HL-60 (cell line): ENCODE results near the gene ZNF649.

Source experiments
- DNase-seq, 2 experiments: peaks; one replicate each; pipeline ENCODE4 v3.0.0-alpha.2; 2010 to 2020; ENCODE audit warnings: low read depth in 1 of 2, low spot score in 1 of 2
- H3K27ac ChIP-seq: fragments of 250-450 bp; sonication (Bioruptor Pico); replicated peaks from 2 replicates; pipeline ENCODE4 v1.5.1; 2020; ENCODE audit warnings: mild to moderate bottlenecking, moderate library complexity
- H3K27me3 ChIP-seq: fragments of 250-450 bp; sonication (Bioruptor Pico); 2 replicates; pipeline ENCODE4 v1.5.1; 2021; ENCODE audit warnings: mild to moderate bottlenecking, moderate library complexity; ENCODE audit not compliant: insufficient read depth, poor library complexity, severe bottlenecking
- H3K4me3 ChIP-seq: replicated peaks from 2 replicates; pipeline ENCODE4 v1.5.1; 2011; ENCODE audit warnings: mild to moderate bottlenecking, control low read depth, low read length; ENCODE audit not compliant: insufficient read depth
- CTCF ChIP-seq: IDR thresholded peaks from one replicate; pipeline ENCODE4 v1.5.1; 2011; ENCODE audit warnings: low read length, control low read depth, inconsistent platforms; ENCODE audit not compliant: insufficient read depth
- GABPA ChIP-seq: IDR thresholded peaks from 2 replicates; pipeline ENCODE4 v1.6.1; 2012; ENCODE audit warnings: low read depth
- POLR2AphosphoS5 ChIP-seq: IDR thresholded peaks from 2 replicates; pipeline ENCODE4 v1.6.1; 2012; ENCODE audit warnings: low read depth
- REST ChIP-seq: IDR thresholded peaks from 2 replicates; pipeline ENCODE4 v1.6.1; 2012; ENCODE audit warnings: low read depth; ENCODE audit not compliant: insufficient replicate concordance
- SPI1 ChIP-seq: IDR thresholded peaks from 2 replicates; pipeline ENCODE4 v1.6.1; 2012; ENCODE audit warnings: low read depth, mild to moderate bottlenecking, borderline replicate concordance
- long read RNA-seq: library from polyadenylated mRNA; unstranded; transcript quantifications from one replicate; pipeline ENCODE4 v2.0.0, GENCODE V29; 2020

Gene ZNF649
- long read RNA-seq, transcript ZNF649-201 (5 exons, 3,197 nt): major isoform, 84 of 93 reads
- long read RNA-seq, partial matches to known transcripts: 3 of 93 reads
- long read RNA-seq, other reads (novel, unspliced or antisense): 6 of 93 reads

- DNase-seq: peak; percentile 88 to 89
- Histone ChIP-seq H3K27me3 (no peaks in the 10 kb centered on the region), H3K4me3 (peak within 1 kb of the TSS; percentile 85), H3K27ac (peak within 1 kb of the TSS; percentile 86)
- TF ChIP-seq CTCF (no peak), GABPA (no peak), SPI1 (no peak), REST (no peak), POLR2AphosphoS5 (peak; percentile 90)
Measured at GRCh38 chr19:51904331-51905165, at the start of gene ZNF649. Gene ZNF649, minus strand, starts transcription at chr19:51905017. Its CDS starts 4,910 bp downstream, at chr19:51900107.

GRCh38 chr19:51948975-51949374 lies 44.2 kb upstream of the ZNF649 start:
- DNase-seq: no peak
- Histone ChIP-seq H3K27ac (no peak overlapping the region), H3K4me3 (no peak overlapping the region), H3K27me3 (no peaks in the 10 kb centered on the region)
- TF ChIP-seq REST: no peak
- no peak for TF ChIP-seq GABPA
- TF ChIP-seq SPI1: no peak
- TF ChIP-seq CTCF: no peak
- no peak for TF ChIP-seq POLR2AphosphoS5

- Histone ChIP-seq H3K27ac (no peak overlapping the region), H3K27me3 (no peaks in the 10 kb centered on the region), H3K4me3 (no peak overlapping the region)
- no peak for DNase-seq
- TF ChIP-seq CTCF (no peak), REST (no peak), SPI1 (no peak), POLR2AphosphoS5 (no peak), GABPA (no peak)
Measured at GRCh38 chr19:51946602-51947001, 41.8 kb upstream of the ZNF649 start.
